NCI-H128 (cell line): ENCODE results near the gene CDH6.
"Not testable (repeated sequence)": the region's sequence is repeated elsewhere in the genome, so short reads cannot be mapped to it uniquely, and the experiment has no call there.

Source experiments
- DNase-seq: peaks from one replicate; lab custom pipeline; 2025; ENCODE audit not compliant: unreplicated experiment; lab: John Stamatoyannopoulos, UW

Gene CDH6

DNA sequence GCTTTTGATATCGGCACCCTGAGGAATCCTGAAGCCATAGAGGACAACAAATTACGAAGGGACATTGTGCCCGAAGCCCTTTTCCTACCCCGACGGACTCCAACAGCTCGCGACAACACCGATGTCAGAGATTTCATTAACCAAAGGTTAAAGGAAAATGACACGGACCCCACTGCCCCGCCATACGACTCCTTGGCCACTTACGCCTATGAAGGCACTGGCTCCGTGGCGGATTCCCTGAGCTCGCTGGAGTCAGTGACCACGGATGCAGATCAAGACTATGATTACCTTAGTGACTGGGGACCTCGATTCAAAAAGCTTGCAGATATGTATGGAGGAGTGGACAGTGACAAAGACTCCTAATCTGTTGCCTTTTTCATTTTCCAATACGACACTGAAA lies 129.5 kb downstream of the CDH6 start:
- DNase-seq: no peak

GRCh38 chr5:31324842-31325241 lies 131.4 kb downstream of the CDH6 start:
- no peak for DNase-seq

- DNase-seq: no peak
Observed at GRCh38 chr5:31328040-31328733, 134.7 kb downstream of the CDH6 start.

- DNase-seq: no peak
Observed at GRCh38 chr5:31329715-31330114, 136.2 kb downstream of the CDH6 start.

- DNase-seq: no peak
Observed at GRCh38 chr5:31332160-31332559, 138.7 kb downstream of the CDH6 start.

DNA sequence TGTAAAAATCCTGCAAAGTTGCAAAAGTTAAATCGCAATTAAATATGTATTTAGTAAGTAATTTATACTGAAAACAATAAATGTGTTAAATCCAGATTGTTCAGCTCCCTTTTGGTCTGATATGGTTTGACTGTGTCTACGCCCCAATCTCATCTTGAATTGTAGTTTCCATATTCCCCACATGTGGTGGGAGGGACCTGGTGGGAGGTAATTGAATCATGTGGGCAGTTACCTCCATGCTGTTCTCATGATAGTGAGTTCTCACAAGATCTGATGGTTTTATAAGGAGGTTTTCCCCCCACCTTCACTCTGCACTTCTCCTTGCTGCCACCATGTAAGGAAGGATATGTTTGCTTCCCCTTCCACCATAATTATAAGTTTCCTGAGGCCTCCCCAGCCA lies 140.0 kb downstream of the CDH6 start:
- no peak for DNase-seq

DNA sequence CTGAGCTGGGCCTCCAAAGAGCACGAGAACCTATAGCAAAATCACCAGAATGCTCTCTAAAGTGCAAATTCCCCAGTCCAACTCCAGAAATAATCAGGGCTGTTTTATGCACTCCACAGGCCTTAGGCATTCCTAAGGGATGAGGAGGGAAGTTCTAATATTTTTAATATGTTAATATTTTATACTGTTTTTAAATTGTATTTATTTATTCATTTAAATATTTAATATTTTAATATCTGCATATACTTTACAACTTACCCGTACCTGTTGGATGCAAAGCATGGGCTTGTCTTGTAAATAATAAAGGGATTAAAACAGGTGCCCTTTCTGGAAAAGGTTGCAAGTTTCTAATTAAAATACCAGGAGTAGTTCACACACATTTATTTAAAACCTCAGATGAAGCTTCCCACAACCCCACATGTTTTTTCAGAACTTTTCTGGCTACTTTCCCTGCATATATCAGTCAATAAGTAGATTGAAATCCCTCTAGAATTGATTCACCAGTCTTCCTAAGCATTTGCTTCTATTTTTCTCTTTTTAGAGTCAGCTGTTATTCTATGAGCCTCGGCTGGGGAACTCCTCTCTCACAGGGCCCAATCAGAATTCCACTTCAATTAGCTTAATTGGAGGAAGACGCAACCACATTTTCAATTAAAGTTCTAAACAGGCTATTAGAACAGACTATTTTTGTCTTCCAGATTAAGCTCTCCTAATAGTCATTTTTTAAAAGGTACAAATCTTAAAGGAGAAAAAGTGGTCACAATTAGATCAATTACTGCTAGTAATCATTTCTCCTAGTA lies 140.8 kb downstream of the CDH6 start:
- DNase-seq: no peak

- no peak for DNase-seq
Observed at GRCh38 chr5:31335456-31335855, 142.0 kb downstream of the CDH6 start.

GRCh38 chr5:31343946-31344345 lies 150.5 kb downstream of the CDH6 start:
- DNase-seq: no peak

DNA sequence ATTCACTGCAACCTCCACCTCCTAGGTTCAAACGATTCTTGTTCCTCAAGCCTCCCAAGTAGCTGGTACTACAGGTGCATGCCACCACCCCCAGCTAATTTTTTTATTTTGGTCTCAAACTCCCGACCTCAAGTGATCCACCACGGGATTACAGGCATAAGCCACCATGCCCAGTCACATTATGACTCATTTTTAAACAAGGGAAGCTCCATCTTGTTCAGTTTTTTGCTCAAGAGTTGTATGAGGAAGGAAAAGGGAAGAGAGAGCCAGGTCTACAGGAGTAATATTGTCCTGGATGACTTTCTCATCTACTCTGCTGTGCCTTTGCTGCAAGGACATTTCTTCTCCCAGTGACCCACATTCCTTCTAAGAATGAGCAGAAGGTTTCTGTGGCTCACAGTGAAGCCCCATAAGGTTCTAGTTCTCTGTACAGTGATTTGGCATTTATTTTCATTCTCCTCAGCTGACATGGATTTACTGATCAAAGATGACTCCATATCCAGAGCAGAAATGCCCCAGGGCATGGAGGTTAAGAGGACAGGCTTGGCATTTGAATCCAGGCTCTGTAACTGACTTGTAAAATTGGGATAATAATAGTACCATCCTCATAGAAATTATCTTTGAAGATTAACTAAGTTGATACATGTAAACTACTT lies 153.5 kb downstream of the CDH6 start:
- no peak for DNase-seq

DNA sequence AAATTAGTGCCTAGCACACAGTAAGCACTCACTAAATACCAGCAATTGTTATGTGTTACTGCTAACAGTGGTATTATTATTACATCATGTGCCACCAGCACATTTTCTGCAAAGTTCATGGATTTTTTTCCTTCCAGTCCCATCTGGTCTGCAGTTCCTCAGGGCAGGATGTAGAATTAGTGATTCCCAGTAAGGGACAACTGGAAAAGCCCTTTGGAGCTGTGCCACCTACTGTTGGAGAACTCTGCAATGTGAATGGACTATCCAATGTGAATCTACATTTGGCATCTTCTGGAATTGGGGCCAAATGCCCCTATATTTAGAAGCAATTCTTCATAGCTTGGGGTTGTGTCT lies 154.0 kb downstream of the CDH6 start:
- no peak for DNase-seq

- no peak for DNase-seq
Observed at GRCh38 chr5:31350395-31350794, 156.9 kb downstream of the CDH6 start.

- DNase-seq: no peak
Observed at GRCh38 chr5:31355337-31355736, 161.9 kb downstream of the CDH6 start.

DNA sequence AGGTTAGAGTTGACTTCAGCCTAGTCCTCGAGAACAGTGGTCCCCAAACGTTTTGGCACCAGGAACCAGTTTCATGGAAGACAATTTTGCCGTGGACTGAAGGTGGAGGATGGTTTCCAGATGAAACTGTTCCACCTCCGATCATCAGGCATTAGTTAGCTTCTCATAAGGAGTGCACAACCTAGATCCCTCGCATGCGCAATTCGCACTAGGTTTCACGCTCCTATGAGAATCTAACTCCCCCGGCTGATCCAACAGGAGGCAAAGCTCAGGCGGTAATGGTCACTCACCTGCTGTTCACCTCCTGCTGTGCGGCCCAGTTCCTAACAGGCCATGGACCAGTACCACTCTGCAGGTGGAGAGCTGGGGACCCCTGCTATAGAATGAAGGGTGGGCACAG lies 163.6 kb downstream of the CDH6 start:
- DNase-seq: no peak

- no peak for DNase-seq
Observed at GRCh38 chr5:31359839-31360238, 166.4 kb downstream of the CDH6 start.

DNA sequence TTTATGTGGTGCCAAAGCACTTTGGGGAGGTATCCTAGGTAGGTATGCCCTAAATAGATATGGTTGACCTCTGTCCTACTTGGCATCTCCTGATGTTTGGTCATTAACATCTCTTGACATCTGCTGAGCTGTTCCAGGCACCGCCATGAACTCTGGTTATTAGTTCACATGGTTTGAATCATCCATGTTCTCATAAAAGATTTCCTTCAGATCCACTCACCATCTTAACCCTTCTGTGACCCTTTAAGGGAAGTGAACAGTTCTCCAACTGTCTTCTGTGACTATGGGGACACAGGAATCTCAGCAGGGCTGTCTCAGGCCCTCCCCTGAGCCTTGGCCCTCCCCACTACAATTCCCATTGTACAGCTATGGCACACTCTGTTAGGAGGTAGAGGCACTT lies 167.7 kb downstream of the CDH6 start:
- no peak for DNase-seq

- not testable (repeated sequence) for DNase-seq
Observed at GRCh38 chr5:31361704-31362528, 168.4 kb downstream of the CDH6 start.

GRCh38 chr5:31362529-31362900 lies 169.0 kb downstream of the CDH6 start:
- no peak for DNase-seq

GRCh38 chr5:31362931-31363568 lies 169.6 kb downstream of the CDH6 start:
- no peak for DNase-seq

- DNase-seq: no peak
Observed at GRCh38 chr5:31364881-31365636, 171.6 kb downstream of the CDH6 start.
